Renal cortex interstitium (tissue), 11 donors: ENCODE results near the gene ALG12. TPM values are rescaled to one million over a fixed set of nuclear protein-coding genes. Genes with fewer than 3 reads are reported as not detected.
"Not testable (repeated sequence)": the region's sequence is repeated elsewhere in the genome, so short reads cannot be mapped to it uniquely, and the experiment has no call there.

ENCODE experiments used
- DNase-seq, 11 donors: peaks; one replicate each; pipeline ENCODE4 v3.0.0-alpha.2; 2013; ENCODE audit warnings: low read depth in 9 of 11, low spot score in 4 of 11; ENCODE audit errors: extremely low read depth in 1 of 11
- polyA plus RNA-seq, 3 donors: library from polyadenylated mRNA; unstranded; fragments of 120-200 nt; gene quantifications; one replicate each; pipeline ENCODE4 v1.2.1, GENCODE V29; 2013; ENCODE audit not compliant: insufficient read length in 3 of 3

The ALG12 gene
- polyA plus RNA-seq, 3 donors, result 23.4 to 38.3 (median 33.4) TPM

DNA sequence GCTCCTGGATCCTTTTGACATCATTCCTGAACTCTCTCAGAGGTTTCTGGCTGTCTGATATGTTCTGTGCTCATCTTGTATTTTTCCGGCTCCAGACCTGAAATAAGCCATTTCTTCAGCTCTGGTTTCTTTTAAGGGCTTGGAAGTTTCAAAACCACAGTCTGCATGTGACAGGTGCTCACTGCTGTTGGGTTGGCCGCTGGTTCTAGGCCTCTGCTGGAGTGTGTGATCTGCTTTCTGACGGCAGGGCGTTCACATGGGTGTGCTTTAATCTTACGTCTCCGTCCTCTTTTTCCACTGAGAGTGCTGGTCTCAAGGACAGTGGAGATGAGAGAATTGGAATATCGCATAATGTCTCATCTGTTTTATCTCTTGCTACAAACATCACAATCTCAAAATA is 54.3 kb downstream of the ALG12 start:
- no peak for DNase-seq

GRCh38 chr22:49862496-49862776 is 55.8 kb downstream of the ALG12 start:
- no peak for DNase-seq

DNA sequence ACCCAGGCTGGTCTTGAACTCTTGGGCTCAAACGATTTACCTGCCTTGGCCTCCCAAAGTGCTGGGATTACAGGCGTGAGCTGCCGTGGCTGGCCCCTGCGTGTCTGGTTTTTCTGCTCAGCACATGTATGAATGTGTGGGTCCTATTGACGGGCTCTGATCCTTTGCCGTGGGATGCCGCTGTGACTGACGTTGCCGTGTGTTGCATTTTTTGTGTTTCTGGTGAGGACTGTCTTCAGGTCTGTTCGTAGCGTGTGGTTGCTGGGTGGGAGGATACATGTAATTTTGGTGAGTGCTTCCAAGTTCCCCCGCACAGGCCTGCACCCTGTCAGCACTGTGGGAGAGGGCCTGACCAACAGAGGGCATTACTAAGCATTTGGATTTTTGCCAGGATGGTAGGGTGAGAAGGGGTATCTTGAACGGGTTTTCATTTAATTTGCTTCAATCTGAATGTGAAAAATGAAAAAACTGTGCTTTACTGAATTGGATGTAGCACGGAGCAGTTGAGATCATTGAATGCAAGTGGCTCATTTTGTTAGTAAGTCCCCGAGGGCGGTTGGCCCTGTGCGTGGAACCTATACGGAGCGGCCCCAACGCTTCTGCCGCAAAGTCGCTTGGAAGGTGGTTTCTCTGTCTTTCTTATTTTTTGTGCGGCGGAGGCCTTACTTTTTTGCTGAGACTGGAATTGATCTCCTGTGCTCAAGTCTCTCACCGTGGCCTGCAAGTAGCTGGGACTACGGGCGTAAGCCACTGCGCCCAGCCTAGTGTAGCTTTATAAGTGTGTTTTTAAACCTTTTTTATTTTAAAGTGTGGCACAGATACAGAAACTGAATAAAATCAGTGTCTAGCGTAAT is 56.4 kb downstream of the ALG12 start:
- no peak for DNase-seq

DNA sequence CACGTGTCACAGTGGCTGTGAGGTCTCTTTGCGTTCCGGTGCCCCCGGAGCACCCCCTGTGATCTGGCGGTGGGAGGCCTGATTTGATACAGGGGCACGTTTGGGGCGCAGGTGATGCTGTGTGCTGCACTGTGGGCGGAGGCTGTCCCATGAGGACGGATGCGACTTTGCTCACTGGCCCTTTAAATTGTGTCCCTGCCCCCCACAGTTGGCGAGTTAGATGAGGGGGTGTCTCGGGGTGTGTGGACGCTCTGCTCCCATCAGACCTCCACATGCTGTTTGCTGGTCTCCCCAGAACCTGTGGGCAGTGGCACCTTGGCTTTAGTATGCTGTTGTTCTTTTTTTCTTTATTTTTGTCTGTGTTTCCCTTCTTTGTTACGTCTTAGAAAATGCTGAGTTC is 59.4 kb downstream of the ALG12 start:
- DNase-seq, result no peak

GRCh38 chr22:49856766-49857618 is 61.2 kb downstream of the ALG12 start:
- DNase-seq, result no peak

- DNase-seq, result no peak
These were observed 61.9 kb downstream of the ALG12 start for GRCh38 chr22:49856343-49856742.

DNA sequence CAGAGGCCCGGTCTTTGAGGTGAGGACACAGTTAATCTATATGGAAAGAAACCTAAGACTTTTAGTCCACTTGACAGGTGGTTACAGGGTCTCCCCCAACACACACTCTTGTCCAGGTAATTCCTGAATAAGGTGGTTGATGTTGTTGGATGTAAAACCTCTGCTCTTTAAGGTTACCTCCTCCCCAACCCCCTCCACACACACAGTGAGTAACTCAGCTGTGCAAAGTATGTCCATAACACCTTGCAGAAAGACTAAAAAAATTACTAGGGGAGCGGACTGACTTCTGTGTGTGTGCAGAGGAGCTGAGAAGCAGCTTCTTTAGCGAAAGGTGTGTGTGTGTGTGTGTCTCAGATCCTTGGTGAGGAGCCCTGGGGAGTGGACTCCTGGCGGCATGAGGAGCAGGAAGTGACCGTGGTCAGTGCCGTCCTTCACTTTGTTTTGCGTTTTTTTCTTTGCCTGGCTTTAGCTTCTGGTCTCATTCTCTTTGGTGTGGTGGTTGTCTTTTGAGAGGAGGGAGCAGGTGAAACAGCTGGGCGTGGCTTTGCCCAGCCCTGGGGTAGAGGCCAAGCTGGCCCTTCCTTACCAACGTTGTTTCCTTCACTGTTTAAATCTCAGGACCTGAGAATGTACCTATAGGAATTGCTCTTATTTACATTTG is 62.9 kb downstream of the ALG12 start:
- DNase-seq, result no peak

GRCh38 chr22:49853981-49854831 is 64.0 kb downstream of the ALG12 start:
- DNase-seq, result peak in 4 of 11 donors; percentile 13 to 19 (median 16)

DNA sequence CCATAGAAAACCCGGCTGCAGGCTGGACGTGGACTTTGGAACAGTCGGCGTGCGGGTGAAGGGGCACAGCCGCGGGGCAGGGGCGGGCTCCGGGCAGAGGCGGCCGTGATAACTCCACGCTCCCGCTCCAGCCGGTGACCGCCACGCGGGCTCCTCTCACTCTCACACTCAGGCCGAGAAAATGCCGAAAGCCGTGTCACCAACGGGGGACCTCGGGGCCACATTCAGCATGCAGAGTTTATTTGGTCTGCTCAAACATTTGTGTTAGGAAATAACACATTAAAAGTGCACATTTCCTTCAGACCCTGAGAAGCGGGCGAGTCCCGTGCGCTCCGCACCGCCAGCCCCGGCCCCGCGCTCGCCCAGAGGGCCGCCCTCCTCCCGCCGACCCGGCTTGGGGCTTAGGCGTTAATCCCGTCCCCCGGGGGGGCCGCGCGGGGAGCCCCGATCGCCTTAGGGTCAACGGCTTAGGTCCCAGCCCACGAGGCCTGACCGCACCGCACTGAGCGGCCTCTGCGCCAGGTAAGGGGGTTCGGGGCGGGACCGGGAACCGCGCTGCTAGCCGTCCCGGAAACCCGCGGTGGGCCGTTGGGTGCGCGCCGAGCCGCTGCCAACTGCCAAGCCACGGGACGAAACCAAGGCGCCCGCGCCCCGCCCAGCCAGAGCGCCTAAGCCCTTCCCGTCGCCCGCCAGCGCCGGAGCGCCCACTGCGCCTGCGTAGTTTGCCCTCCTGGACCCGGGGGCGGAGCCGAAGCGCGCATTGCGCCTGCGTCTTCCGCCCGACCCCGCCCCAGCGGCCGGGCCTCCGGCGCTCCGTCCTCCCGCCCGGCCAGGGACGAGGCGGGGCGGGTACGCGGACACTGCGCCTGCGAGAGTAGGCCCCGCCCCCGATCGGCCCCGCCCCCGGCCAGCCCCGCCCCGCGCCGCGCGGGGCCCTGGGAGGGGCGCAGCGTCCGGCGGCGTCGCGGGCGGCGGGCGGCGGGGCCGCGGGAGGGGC is 65.0 kb downstream of the ALG12 start, which contains the start of gene ZBED4:
ZBED4 (plus strand) TSS at position 947 of the 997 bp plus-strand sequence. CDS start 29,819 bp downstream, outside the sequence.
- DNase-seq, result peak; percentile 90 to 97 (median 94)

DNA sequence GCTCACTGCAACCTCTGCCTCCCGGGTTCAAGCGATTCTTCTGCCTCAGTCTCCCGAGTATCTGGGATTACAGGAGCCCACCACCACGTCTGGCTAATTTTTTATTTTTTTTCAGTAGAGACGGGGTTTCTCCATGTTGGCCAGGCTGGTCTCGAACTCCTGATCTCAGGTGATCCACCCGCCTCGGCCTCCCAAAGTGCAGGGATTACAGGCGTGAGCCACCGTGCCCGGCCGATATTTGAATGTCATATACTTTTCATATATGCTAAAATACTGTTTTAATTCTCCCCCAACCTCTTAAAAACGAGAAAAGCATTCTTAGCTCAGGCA is 65.7 kb downstream of the ALG12 start:
- DNase-seq, result not testable (repeated sequence)

GRCh38 chr22:49850959-49851802 is 67.1 kb downstream of the ALG12 start:
- no peak for DNase-seq

Other genes starting within 250 kb of the ALG12 start
- gene BRD1, start 90.6 kb downstream of the ALG12 start, polyA plus RNA-seq, result 10 to 100 TPM; 34.5 to 42.1 (median 41.9) TPM
- gene ZBED4, start 64.6 kb downstream of the ALG12 start, polyA plus RNA-seq, result 10 to 100 TPM; 15.2 to 18.6 (median 17.2) TPM
- 10 to 100 TPM; 22.2 to 33.9 (median 32.6) TPM for gene CRELD2, start 196 bp upstream of the ALG12 start, polyA plus RNA-seq
- gene PIM3, start 42.3 kb upstream of the ALG12 start, polyA plus RNA-seq, result 10 to 100 TPM; 14.3 to 25.1 (median 20.3) TPM
- under 1 TPM in 2 of 3 donors, not detected in 1; 0.04 to 0.06 TPM for gene IL17REL, start 94.3 kb upstream of the ALG12 start, polyA plus RNA-seq
- not detected for gene TTLL8, start 139.9 kb upstream of the ALG12 start, polyA plus RNA-seq
- 1 to 10 TPM in 2 of 3 donors, under 1 TPM in 1; 0.77 to 1.4 (median 1.3) TPM for gene MLC1, start 167.0 kb upstream of the ALG12 start, polyA plus RNA-seq
- 1 to 10 TPM in 1 of 3 donors, under 1 TPM in 2; 0.58 to 1.3 (median 0.78) TPM for gene MOV10L1, start 171.6 kb upstream of the ALG12 start, polyA plus RNA-seq